ENCODE results near the gene PHACTR4. TPM values are rescaled to one million over a fixed set of nuclear protein-coding genes. Genes with fewer than 3 reads are reported as not detected.
A peak's percentile ranks its signal among the peaks of the same experiment; 100 is the strongest.

Gene PHACTR4
- total and polyA plus RNA-seq, 9 of the 15 experiments (the other 6 are each of a cell fraction or from before 2014, with no cell fraction given), result 6.4 to 43.6 (median 14.2) TPM

GRCh38 chr1:28328228-28328648 lies 41.3 kb upstream of the PHACTR4 start (continued):
- TF ChIP-seq AFF1 (IDR thresholded peaks at IDR 0.05; ENCODE audit: low read depth in 1 of 2, partially characterized antibody in 2 of 2) (peak in 1 of 2 experiments; percentile 33), SMARCC2 (IDR thresholded peaks at IDR 0.05; ENCODE audit: low read depth) (0 out of 2 replicates have a peak, but pooled peaks have one; percentile 56), CCNT2 (IDR thresholded peaks at IDR 0.05; ENCODE audit: borderline replicate concordance, extremely low read depth, insufficient read length, low read depth, low read length) (no peak), RBM15 (IDR thresholded peaks at IDR 0.05; ENCODE audit: insufficient read depth, low read length) (no peak), BCOR (IDR thresholded peaks at IDR 0.05) (peak; percentile 88; the same call in 1 of the 2 replicates), SPI1 (IDR thresholded peaks at IDR 0.05; ENCODE audit: borderline replicate concordance, low read depth, low read length) (no peak), SMARCE1 (IDR thresholded peaks at IDR 0.05) (peak; percentile 52; the same call in 1 of the 2 replicates), HOXB6 (CRISPR knock-in tag; IDR thresholded peaks at IDR 0.05; ENCODE audit: borderline replicate concordance) (no peak), ATF6 (CRISPR knock-in tag; IDR thresholded peaks at IDR 0.05) (peak; percentile 1; the same call in 1 of the 2 replicates), ZNF766 (CRISPR knock-in tag; conservative IDR thresholded peaks at IDR 0.05) (0 out of 2 replicates have a peak, but pooled peaks have one; percentile 24), NFRKB (IDR thresholded peaks at IDR 0.05; ENCODE audit: low read depth) (no peak; the same call in 1 of the 2 replicates), ZNF445 (CRISPR knock-in tag; IDR thresholded peaks at IDR 0.05; ENCODE audit: low read depth) (0 out of 2 replicates have a peak, but pooled peaks have one; percentile 31), ZNF589 (CRISPR knock-in tag; IDR thresholded peaks at IDR 0.05; ENCODE audit: low read depth) (peak; percentile 40; the same call in 1 of the 2 replicates), KLF10 (CRISPR knock-in tag; IDR thresholded peaks at IDR 0.05) (no peak), ZBTB33 (CRISPR knock-in tag; IDR thresholded peaks at IDR 0.05) (peak; percentile 59; the same call in 1 of the 2 replicates), ETS1 (conservative IDR thresholded peaks at IDR 0.05; ENCODE audit: control insufficient read depth, low read depth, low read length) (0 out of 2 replicates have a peak, but pooled peaks have one; percentile 30), ZNF212 (CRISPR knock-in tag; IDR thresholded peaks at IDR 0.05) (0 out of 2 replicates have a peak, but pooled peaks have one; percentile 7), MTA3 (IDR thresholded peaks at IDR 0.05; ENCODE audit: borderline replicate concordance) (no peak), ZNF24 (IDR thresholded peaks at IDR 0.05) (0 out of 2 replicates have a peak, but pooled peaks have one; percentile 8)

Measured in K562 (cell line).